ENCODE data around the gene SMPD4.
"Not testable (repeated sequence)": the region's sequence is repeated elsewhere in the genome, so short reads cannot be mapped to it uniquely, and the experiment has no call there.

DNA sequence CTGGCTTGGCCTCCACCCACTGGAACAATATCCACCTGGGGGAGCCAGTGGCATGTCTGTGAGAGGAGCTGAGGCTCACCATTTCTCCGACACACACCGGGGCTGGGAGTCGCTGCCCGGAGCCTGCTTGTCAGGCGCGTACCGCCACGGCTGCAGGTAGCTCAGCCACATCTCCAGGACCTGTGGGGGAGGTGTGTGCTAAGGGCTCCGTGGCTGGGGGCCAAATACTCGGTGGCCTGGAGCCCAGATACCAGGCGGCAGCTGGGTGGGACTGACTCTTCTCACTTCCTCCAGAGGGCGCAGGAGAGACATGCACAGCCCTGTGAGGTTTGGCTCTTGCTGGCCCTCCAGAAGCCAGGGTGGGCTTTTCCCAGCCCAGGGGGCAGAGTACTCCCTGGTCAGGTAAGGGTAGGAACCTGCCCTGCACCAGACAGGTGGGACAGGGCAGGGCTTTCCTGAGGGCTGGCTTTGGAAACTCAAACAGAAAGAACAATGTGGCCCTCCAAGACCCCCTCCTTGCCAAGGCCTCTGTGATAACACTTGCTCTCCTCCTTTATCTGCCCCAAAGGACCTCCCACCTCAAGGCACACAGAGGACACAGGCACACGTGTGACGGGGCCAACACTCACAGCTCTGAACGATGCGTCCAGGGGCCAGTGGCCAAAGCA, 25.3 kb downstream of the SMPD4 start:
- TF ChIP-seq, protein P1, sequence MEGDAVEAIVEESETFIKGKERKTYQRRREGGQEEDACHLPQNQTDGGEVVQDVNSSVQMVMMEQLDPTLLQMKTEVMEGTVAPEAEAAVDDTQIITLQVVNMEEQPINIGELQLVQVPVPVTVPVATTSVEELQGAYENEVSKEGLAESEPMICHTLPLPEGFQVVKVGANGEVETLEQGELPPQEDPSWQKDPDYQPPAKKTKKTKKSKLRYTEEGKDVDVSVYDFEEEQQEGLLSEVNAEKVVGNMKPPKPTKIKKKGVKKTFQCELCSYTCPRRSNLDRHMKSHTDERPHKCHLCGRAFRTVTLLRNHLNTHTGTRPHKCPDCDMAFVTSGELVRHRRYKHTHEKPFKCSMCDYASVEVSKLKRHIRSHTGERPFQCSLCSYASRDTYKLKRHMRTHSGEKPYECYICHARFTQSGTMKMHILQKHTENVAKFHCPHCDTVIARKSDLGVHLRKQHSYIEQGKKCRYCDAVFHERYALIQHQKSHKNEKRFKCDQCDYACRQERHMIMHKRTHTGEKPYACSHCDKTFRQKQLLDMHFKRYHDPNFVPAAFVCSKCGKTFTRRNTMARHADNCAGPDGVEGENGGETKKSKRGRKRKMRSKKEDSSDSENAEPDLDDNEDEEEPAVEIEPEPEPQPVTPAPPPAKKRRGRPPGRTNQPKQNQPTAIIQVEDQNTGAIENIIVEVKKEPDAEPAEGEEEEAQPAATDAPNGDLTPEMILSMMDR (IDR thresholded peaks at IDR 0.05) = not testable (repeated sequence)
- not testable (repeated sequence) for TF ChIP-seq POLR2A (IDR thresholded peaks at IDR 0.05)

All from lower leg skin (tissue), 3 donors.